ENCODE measurements around the gene CEP128.
"Not testable (repeated sequence)": the region's sequence is repeated elsewhere in the genome, so short reads cannot be mapped to it uniquely, and the experiment has no call there.

Gene CEP128

DNA sequence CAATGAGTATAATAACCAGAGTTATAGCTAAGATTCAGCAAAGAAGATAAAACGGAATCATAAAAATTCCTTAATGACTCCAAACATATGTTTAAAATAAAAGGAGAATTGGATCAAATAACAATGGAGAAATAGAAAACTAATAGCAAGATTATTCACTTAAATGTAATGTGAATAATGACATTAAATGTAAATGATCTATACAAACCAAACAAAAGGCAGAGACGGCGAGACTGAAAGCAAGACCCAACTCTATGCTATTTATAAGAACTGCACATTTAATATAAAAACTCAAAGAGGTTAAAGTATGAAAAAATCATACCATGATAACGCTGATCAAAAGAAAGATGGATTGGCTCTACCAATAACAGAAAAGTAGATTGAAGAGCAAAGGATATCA is 10.0 kb upstream of the CEP128 start:
- DNase-seq: no peak

DNA sequence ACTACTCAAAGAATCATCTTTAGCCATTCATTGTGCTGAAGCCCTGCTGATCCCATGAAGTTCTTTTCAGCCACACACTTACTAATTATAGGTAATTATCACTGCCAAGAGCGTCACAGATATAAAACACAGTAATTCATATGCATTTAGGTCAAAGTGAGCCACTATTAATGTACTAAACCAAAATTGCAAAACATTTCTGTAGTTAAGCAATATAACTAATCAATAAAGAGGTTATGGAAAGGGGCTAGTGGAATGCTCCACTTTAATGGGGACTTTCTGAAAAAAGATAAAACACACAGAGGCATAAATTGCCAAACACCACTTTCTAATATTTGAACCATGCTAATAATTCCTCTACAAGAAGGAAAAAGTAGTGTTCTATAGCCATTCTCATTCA is 6.8 kb upstream of the CEP128 start:
- DNase-seq: no peak

DNA sequence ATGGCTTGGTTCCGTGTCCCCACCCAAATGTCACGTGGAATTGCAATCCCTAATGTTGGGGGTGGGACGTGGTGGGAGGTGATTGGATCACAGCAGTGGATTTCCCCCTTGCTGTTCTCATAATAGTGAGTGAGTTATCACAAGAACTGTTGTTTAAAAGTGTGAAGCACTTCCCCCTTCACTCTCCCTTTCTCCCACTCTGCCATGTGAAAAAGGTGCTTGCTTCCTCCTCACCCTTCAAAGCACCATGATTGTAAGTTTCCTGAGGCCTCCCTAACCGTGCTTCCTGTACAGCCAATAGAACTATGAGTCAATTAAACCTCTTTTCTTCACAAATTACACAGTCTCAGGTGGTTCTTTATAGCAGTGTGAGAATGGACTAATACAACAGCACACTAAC is 5.3 kb upstream of the CEP128 start:
- DNase-seq: peak; percentile 7

DNA sequence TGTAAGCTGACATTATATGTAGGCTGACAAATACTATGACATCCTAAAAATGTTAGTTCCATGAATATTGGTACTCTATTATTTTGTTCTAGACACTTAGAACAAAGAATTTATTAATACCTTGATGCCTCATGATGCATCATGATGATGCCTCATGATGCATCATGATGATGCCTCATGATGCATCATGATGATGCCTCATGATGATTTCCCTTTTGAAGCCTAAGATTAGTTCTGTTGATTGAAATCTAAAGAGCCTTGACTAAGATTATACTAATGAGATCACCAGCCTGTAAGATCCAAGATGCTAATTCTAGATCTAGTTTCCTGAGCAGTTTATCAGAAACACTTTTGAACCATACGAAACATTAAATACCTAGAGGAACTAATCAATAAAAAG is 4.6 kb upstream of the CEP128 start:
- no peak for DNase-seq

DNA sequence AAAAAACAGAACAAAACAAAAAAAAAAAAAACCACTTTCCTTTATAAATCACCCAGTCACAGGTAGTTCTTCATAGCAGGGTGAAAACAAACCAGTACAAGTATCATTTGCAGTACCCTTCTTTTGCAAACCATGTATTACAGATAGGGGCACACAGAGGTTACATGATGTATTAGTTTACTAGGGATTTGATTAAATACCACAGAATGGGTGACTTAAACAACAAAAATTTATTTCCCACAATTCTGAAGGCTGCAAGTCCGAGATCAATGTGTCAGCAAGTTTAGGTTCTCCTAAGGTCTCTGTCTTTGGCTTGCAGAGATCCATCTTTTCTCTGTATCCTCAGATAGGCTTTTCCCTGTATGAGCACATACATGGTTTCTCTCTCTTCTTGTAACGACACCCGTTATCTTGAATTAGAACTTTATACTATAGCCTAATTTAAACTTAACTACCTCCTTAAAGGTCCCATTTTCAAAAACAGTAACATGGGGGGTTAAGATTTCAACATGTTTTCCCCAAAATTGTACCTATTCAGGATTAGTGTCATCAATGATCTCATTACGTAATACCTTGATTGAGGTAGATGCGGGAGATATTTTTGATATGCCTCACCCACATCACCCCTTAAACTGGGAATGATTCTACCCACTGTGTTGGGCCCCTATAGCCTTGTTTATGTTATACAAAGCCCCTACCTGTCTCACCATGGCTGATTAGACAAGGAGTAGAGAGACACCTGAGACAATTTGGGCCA is 3.5 kb upstream of the CEP128 start:
- no peak for DNase-seq

DNA sequence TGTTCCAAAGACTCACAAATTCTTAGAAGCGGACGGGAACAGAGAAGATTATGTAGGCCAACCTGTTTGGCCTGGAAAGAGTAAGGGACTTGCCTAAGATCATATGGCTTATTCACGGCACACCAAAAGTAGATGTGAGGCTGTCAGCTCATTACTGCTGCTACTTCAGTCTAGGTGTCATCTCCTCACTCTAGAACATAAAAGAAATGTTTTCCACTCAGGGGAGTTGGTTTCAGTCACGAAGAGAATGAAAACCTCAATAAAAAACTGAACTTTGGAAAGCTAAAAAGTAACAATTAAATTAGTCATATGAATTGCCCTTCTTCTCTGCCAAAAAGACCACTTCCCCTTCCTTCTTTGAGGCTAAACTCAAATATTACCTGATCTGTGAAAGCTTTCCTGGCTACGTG is 658 bp upstream of the CEP128 start:
- peak; percentile 68 for DNase-seq

DNA sequence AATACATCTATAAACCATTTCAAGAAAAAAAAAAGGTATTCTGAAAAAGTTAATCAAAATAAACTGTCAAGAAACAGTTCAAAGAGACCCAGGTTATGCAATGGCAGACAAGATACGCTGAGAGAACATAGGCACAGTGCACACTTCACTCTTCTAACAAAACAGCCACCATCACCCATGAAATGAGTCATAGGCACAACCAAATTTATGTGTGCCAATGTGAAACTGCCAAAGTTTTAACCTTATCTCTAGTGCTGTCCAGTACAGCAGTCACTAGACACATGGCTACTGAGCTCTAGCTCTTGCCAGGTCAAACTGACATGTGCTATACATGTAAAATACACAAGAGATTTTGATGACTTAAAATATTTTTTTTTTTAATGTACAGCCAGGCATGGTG is 1.4 kb downstream of the CEP128 start:
- DNase-seq: peak; percentile 19

DNA sequence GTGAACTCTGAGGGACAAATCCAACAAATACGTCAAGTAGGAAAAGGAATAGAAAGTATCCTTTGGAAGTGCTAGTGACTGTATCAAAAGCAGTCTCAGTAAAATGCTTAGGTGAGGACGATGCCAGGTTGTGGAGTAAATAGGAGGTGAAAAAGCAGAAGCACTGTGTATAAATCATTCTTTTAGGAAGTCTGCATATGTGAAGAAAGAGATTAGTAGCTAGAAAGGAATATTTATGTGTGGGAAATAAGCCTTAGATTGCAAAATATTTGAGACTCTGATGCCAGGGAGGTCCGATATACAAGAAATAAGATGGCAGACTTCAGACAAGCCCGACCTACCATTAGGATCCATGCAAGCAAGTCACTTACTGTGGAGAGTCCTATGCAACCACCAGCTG is 7.9 kb downstream of the CEP128 start:
- no peak for DNase-seq

DNA sequence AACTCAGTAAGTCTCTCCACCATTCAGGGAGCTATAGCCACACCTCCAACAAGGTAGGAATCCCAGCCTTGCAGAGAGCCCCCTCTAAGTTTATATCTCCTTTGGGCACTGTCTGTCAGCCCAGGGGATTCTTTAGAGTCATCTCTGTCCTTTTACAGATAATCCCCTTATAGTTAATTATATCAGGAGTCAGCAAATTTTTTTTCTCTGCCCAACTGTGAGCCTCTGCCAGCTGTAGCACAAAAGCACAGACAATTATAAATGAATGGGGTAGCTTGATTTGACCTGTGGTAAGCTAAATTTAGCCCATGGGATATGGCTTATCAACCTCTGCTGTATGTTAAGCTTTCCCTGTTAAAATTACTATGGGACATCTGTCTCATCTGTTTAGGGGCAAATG is 8.3 kb downstream of the CEP128 start:
- peak; percentile 21 for DNase-seq

DNA sequence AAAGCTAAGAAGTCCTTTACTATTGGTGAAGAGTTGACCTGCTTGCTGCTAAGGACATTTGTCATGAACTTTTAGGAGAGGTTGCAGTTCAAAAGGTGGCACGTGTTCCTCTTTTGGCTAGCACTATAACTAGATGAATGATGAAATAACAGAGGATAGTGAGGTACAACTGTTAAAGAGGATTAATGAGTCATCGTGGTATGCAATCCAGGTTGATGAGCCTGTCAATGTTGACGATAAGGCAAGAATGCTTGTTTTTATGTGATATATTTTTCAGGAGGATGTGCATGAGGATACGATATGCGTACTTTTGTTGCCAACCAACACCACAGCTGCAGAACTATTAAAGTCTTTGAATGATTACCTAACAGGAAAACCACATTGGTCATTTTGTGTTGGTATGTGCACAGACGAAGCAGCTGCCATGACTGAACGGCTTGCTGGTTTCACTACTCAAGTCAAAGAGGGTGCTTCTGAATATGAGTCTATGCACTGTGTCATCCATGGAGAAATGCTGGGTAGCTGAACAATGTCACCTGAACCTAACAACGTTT is 10.6 kb downstream of the CEP128 start:
- peak; percentile 71 for DNase-seq

DNA sequence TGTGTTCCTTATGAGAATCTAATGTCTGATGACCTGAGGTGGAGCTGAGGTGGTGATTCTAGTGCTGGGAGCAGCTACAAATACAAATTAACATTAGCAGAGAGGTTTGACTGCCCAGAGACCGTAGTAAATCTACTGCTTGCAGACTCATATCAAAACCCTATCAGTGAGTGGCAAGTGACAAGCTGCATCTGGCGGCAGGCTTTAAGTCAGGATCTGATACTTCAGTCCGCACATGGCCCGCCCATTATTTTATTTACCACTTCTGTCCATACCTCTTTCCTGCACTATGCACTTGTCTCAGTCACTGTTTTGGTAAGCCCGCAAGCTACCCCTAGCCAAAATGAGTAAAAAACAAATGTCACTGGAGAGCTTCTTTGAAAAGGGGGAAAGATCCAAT is 11.4 kb downstream of the CEP128 start:
- DNase-seq: no peak

DNA sequence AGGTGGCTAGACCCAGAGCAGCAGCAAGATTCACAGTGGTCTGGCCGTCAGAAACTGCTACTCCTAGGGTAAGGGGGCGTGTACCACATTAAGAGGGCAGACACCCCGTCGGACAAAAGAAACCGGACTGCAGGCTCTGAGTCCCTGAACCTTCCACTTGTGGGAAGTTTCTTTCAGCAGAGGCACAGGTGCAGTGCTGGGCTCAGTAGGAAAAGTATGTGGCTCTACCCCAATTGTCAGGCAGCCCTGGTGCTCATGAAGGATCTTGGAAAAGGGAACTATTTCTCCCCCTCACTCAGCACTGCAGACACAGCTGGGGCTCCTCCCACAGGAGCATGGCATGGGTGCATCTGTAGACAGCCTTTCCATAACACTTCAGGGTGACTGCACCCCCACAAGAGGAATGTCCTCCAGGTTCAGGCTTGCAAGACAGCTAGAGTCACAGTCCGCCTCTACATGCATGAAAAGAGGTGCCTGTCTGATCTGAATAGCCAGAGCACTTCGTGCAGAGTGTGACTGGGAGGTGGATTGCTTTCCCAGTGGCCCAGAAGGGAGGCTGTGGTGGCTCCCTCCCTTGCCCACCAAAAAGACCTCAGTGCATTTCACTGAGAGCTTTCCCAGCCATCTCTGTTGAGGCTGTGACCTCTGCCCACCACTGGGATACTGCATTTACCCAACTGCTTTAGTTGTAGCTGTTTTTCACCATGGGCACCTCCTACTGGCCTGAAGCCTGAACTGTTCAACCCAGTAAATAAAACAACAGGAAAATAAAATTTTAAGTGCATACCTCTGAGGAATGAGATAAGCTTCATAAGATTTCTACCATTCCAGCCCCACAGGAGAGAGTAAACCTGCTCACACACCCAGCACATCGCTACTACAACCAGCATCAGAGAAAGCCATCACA is 14.2 kb downstream of the CEP128 start:
- no peak for DNase-seq

DNA sequence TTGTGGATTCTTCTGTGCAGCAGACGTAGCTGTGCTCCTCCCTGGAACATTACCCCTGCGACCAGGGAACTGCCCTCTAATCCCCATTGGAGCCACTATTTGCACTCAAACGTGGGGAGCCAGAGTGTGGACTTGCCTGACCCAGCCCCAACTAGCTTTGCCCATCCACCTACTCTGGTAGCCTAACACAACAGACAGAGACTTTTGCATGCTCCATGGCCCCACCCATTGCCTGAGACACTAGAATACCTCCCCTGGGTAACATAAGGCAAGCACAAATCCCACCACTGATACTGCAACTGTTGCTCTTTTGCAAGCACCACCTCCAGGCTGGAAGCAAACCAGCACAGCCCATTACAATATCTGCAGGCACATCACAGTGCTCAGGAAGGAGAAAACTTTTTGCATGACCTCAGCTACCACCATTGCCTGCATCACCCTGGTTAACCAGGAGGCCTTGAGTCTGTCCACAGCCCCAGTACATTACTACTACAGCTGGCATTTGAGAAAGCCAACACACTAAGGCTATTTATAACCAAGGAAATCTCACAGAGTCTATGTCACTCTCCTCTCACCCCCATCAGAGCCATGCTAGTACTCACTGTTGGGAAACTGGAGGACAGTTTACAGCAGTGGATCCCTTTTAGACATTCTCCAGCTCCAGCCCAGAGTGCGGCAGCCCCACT is 15.0 kb downstream of the CEP128 start:
- DNase-seq: no peak

DNA sequence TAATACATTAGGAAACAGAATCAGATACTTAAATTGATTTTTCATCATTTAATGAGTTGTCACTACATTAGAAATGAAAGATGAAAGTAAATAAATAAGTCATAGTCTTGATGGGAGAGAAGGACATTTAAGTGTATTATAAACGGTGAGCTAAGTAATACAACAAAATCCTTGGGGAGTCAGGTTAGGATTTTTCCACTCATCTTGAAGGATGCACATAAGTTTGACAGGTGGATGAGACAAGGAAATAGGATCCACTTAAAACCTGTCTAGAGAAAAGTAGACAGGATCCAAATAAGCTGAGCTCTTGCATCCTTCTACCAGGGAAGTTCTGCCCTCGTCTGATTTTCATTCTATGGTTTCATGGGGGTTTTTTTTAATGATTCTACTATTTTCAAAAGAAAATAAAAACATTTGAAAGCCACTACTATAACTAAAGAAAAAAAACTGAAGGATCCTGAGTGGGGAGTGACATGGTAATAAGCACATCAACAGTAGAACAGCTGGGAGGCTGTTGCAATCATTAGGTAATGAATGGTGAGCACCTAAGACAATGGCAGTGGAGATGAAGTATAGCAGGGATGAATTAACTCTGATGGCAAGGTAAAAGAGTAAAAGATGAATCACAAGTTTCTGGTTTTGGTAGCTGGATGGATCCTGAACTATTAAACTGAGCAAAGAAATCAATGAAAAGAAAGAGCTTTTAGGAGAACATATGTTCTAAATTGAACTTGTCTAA is 17.0 kb downstream of the CEP128 start:
- DNase-seq: no peak

DNA sequence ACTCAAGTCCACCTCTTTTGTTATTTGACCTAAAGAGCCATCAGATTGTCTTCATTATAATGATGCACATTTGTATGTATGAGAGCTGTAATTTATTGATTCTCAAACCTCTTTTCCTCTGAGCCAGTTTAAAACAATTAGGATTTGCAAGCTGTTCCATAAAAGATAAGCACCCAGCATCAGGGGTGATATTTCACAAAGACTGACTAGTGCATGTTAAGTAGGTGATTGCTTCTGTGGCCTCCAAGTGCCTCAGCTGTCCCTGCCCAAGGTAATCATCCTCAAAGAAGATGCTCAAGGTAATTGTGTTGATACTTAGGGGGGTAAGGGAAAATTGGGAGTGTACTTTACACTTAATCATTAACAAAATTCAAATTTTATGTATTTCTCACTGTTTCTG is 18.2 kb downstream of the CEP128 start:
- peak; percentile 17 for DNase-seq

DNA sequence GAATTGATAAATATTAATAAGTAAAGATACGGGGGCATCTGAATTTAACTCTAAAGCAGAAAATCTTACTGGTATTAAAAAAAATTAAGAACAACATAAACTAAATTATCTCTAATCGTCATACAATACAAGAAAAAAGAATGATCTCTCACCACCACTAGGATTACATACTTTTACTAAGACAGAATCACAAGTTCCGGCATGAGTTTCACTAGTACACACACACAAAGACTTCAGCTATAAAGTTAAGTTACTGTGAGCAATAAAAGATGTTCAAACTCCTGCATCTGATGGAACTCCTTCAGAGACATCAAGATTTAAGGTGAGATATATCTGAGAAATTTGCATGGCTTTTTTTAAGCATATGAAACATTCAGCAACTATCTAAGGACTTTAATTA is 21.9 kb downstream of the CEP128 start:
- no peak for DNase-seq

DNA sequence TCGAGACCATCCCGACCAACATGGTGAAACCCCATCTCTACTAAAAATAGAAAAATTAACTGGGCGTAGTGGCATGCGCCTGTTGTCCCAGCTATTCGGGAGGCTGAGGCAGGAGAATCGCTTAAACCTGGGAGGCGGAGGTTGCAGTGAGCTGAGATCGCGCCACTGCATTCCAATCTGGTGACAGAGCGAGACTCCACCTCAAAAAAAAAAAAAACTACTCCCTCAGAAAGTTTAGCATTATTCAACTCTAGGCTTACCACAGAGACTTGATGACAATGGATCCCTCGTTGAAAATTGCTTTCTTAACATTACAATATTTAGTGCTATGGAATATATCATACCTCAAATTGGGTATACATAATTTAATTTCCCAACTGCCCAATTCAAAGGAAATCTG is 29.5 kb downstream of the CEP128 start:
- DNase-seq: not testable (repeated sequence)

DNA sequence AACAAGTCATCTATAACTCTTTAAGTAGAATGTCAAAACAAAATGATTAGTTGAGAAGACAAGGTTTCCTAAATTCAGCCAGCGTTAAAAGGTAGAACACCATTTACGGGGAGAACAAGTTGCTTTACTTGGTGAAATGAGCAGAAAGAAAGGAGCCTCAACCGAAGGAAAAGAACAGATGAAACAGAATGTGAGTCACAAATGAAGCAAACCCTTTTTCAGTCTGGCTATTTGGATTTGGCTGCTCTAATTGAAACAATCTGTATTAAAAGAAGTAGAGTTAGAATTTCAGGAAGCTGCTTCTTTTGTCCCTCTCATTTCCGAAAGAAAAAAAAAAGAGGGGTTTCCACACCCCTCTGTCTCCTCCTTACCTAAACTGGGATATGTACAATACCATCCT is 34.6 kb downstream of the CEP128 start:
- no peak for DNase-seq

DNA sequence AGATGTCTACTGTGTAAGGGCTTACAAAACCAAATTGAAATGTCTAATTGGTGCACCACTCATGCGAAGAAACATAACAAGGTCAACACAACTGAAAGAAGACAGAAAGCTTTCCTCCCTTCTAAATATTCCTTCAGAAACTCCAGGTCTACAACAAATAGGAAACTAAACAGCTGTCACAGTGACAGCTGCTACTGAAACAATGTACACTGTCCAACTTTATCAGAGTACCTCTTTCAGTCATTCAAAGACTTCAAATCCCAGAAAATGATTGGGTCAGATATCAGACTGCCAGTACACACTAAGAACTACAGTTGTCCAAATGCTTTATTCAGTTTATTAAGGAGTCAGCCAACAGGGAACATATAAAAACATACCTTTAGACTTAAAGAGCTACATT is 35.2 kb downstream of the CEP128 start:
- DNase-seq: no peak

DNA sequence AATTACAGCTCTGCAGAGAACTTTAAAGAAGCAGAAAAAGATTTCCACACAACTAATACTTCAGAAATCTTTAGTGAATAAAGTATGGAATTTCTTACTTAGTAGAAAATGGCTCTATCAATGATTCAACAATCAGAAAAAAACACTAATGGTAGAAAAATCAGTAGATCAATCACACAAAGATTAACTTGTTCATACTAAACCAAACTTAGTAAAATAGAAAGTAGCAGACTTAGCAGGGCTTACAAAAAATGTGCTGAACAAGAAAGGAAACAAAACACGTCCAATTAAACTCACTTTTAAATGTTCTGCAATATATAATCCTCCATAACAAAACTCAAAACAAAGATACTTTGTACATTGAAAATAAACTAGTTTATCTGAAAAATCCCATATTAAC is 38.9 kb downstream of the CEP128 start:
- no peak for DNase-seq

DNA sequence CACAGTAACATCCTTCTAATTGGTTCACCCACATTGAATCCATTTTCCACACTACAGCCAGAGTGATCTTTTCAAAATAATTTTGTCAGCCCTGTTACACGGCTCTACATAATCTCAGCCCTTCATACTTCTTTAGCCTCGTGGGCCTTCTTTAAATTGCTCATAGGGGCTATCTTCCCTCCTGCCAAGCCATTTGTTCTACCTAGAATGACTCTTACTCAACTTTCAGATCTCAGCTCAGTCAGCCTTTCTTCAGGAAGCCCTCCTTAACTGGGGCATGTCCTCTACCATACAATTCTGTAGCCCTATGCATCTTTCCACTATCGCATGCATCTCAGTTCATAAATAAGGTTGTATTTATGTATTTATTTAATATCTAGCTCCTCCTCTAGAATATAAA is 39.7 kb downstream of the CEP128 start:
- DNase-seq: no peak

DNA sequence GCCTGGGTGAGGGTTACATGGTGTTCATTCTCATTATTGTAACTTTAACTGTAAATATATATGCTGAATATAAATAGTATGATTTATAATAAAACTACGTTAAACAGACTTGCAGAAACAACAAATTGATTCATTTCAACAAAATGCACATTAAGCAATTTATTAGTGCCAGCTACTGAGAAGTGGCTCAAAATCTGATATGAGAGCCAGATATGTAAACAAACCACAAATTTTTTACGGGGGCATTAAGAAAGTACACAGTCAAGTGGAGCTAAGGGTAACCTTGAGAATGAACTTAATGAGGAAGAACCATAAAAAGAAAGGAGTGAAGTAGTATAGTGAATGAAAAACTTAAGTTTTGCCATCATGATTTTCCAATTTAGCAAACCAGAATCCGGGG is 40.3 kb downstream of the CEP128 start:
- no peak for DNase-seq

DNA sequence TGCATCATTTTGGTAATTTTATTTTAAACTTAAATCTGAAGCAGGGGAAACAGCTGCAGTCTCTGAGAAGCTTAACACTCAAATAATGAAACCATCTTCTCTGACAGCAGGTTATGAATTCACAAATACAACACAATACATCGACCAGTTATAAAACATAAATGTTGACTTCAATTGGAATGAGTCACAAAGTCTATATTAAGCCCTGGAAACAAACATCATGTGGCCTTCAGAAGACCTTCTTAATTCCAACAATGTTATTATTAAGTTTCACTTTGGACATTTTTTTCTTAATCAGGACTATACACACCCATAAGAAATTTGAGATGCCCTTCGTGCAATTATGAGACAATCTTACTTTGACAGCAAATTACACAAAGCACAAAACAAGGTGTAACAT is 68.9 kb downstream of the CEP128 start:
- DNase-seq: no peak

All from OCI-M1 (cell line).